T-helper 1 cell treated with Interleukin-12 subunit alpha and Interleukin-12 subunit beta and Interleukin-4 antibody, amounts not matched to agents 30 μg/mL and 1 μg/mL, for 36 hours (primary cell): Measurements from ENCODE around the gene TMEM178B.

Source experiments
- H3K27ac Mint-ChIP-seq: one replicate; pipeline ENCODE4 v1.8.0; 2021; ENCODE audit warnings: mild to moderate bottlenecking, mixed read lengths
- H3K27me3 Mint-ChIP-seq: one replicate; pipeline ENCODE4 v1.8.0; 2021; ENCODE audit warnings: low read depth, mixed read lengths
- H3K36me3 Mint-ChIP-seq: one replicate; pipeline ENCODE4 v1.8.0; 2021; ENCODE audit warnings: low read depth, mixed read lengths
- H3K4me1 Mint-ChIP-seq: one replicate; pipeline ENCODE4 v1.8.0; 2021; ENCODE audit warnings: low read depth, mixed read lengths
- H3K4me3 Mint-ChIP-seq: one replicate; pipeline ENCODE4 v1.8.0; 2021; ENCODE audit warnings: mild to moderate bottlenecking, moderate library complexity, mixed read lengths
- H3K9me3 Mint-ChIP-seq: one replicate; pipeline ENCODE4 v1.8.0; 2021; ENCODE audit warnings: mixed read lengths

Gene TMEM178B

DNA sequence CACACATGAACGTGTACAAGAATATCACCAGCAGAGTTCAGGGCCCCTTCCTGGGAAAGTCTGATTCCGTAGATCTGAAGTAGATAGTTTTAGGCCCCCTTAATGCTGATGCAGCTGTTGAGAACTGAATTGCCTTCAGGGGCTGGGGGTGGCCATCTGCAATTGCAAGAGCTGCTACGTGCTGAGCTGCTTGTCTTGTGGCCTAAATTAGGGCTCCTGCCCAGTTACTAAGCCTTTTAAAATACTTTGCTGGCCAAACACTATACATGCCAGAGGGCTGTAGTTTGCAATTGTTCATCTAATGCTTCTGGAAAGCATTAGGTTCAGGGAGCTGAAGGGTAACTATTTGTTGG is 71.7 kb downstream of the TMEM178B start:
- Mint-ChIP-seq H3K27ac (no peak overlapping the region), H3K9me3 (peaks cover 6% of the 10 kb centered on the region), H3K27me3 (peaks cover 4% of the 10 kb centered on the region), H3K36me3 (no peaks in the 10 kb centered on the region), H3K4me1 (no peaks in the 10 kb centered on the region), H3K4me3 (no peak overlapping the region)

DNA sequence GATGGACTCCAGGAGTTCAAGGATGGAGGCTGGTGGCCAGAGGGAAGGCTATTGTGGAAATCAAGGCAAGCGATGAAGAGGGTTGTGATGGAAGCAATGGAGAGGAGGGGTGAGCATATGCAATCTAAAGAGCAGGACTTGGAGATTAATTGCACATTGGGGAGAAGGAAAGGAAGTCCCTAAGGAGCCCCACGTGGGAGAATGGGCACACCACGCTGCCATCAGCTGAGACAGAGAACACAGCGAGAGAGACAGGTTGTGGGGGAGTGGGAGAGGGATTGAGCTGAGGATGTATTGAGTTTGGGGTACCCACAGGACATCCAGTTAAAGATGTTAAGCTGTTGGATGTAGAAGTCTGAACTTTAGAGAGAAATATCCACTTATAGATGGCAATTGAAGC is 73.6 kb downstream of the TMEM178B start:
- Mint-ChIP-seq H3K27ac (no peak overlapping the region), H3K36me3 (no peaks in the 10 kb centered on the region), H3K9me3 (no peaks in the 10 kb centered on the region), H3K4me1 (no peaks in the 10 kb centered on the region), H3K27me3 (peaks cover 4% of the 10 kb centered on the region), H3K4me3 (no peak overlapping the region)

DNA sequence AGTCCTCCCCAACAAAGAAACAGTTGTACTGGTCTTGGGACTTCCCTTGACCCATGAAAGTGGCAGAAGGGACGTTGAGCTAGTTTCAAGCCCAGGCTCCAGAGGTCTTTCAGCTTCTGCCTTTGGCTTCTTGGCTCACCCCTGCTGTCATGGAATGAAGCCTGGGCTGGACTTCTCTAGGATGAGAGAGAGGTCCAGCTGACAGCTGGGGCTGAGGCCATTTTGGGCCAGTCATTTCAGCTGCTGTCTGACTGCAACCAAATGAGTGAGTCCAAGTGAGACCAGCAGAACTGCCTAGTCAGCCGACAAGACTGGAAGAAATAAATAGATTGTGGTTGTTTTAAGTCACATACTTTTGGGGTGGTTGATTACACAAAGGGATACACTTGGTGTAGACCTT is 76.6 kb downstream of the TMEM178B start:
- H3K27ac Mint-ChIP-seq: no peak overlapping the region
- no peaks in the 10 kb centered on the region for H3K36me3 Mint-ChIP-seq
- H3K27me3 Mint-ChIP-seq: no peaks in the 10 kb centered on the region
- no peak overlapping the region for H3K4me3 Mint-ChIP-seq
- H3K4me1 Mint-ChIP-seq: no peaks in the 10 kb centered on the region
- H3K9me3 Mint-ChIP-seq: no peaks in the 10 kb centered on the region

DNA sequence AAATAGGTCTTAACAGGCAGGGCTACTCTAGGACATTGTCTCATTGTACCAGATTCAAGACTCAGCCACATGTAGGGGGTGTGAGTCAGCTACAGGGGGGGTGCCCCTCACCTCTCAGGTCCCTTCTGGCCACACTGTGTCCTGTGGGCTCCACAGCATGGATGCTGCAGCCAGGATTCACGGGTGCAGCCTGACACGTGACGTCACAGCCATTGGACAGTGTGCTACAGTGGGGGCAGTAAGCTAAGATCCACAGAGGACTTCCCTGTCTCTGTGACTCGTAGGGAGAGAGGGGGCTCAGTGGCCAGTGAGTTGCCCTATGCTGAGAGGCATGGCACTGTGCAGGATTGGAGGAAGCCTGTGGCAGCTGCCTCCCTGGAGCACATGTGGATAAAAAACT is 77.9 kb downstream of the TMEM178B start:
- Mint-ChIP-seq H3K27ac (no peak overlapping the region), H3K36me3 (no peaks in the 10 kb centered on the region), H3K9me3 (no peaks in the 10 kb centered on the region), H3K4me3 (no peak overlapping the region), H3K4me1 (no peaks in the 10 kb centered on the region), H3K27me3 (no peaks in the 10 kb centered on the region)

DNA sequence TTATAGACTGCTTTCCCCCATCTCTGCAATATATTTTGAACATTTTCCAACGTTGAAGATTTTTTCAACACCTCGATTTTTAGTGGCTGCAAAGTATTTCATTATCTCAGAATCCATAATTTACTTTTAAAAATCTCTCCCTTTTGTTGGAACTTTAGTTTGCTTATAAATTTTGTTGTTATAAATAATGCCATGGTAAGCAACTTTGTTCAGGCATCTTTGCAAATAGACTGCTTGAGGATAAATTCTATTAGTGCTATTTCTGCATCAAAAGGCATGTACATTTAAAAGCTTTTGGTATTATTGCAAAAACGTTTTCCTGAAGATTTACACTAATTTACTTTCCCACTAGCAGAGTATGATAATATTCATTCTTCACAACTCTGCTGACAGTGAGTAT is 79.4 kb downstream of the TMEM178B start:
- H3K9me3 Mint-ChIP-seq: no peaks in the 10 kb centered on the region
- H3K27me3 Mint-ChIP-seq: peaks cover 4% of the 10 kb centered on the region
- H3K36me3 Mint-ChIP-seq: no peaks in the 10 kb centered on the region
- H3K4me1 Mint-ChIP-seq: peaks cover 8% of the 10 kb centered on the region
- H3K4me3 Mint-ChIP-seq: no peak overlapping the region
- H3K27ac Mint-ChIP-seq: no peak overlapping the region

DNA sequence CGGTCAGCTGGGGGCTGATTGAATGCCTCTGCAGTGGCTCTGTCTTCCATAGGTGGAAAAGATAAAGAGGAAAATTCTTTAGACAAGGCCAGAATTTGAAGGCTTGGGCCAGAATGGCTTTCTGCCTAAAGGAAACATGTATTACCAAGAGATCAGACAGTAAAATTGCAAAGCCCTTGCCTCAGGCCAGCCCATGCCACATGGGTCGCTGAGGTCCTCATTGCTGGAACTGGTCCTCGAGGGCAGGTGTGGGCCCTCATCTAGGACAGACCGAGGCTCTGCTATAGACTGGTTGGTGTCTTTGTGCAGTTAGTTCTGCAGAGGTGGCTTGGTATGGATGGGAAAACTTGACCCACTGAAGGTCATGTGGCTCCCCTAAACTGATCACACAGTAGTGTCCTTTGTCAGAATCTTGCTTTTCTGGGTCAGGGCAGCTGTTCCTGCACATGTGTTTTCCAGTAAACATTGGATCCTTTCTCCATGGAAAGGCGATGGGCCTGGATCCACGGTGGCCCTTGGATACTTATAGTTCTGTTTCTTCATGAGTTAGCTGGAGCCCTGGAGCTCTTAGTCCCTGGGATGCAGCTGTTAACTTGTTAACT is 80.4 kb downstream of the TMEM178B start:
- peaks cover 4% of the 10 kb centered on the region for H3K27me3 Mint-ChIP-seq
- H3K4me1 Mint-ChIP-seq: peaks cover 8% of the 10 kb centered on the region
- no peak overlapping the region for H3K27ac Mint-ChIP-seq
- no peaks in the 10 kb centered on the region for H3K9me3 Mint-ChIP-seq
- H3K4me3 Mint-ChIP-seq: no peak overlapping the region
- H3K36me3 Mint-ChIP-seq: no peaks in the 10 kb centered on the region

DNA sequence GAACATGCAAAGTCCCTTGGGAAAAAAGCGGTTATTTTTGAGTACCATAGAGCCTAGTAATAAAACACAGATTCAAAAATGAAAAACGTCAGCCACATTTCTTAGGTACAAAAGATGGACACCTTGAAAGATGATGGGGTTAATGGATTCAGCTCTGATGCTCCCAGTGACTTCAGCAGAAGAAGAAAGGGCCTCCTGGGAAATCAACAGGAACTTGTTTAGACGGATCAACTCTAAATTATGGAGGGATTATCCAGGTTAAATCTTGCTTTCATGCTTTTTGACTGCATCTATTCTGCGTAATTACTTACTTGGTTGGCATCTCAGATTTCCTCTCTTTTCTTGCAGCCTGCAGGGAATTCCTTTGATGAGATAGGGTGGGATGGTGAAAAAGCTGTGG is 82.5 kb downstream of the TMEM178B start:
- Mint-ChIP-seq H3K4me1 (peaks cover 8% of the 10 kb centered on the region), H3K27me3 (peaks cover 4% of the 10 kb centered on the region), H3K9me3 (no peaks in the 10 kb centered on the region), H3K36me3 (no peaks in the 10 kb centered on the region), H3K27ac (no peak overlapping the region), H3K4me3 (no peak overlapping the region)

DNA sequence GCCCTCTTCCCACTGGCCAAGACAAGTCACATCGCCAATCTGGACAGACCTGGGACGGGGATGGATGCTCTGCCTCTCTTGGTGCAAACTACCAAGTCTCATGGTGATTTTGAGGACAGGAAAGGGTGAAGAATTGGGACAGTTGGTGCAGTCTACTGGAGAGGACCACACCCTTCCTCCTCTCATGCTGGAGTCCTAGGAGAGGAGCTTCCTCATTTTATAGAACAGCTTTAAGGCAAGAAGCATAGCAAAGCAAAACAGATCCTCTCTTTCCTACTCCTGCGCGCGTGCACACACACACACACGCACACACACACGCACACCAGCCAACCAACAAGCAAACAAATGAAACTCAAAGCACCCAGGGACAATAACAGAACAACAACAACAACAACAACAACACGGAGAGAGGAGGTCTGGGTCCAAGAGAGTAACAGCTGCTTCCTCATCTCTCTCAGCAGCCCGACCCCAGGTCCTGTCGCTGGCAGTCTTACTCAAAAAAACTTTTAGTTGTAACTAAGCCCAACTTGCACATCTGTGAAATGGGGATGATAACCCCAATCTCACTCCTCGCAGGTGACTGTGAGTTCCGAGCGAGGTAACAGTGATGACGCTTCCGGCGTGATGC is 83.4 kb downstream of the TMEM178B start:
- Mint-ChIP-seq H3K36me3 (no peaks in the 10 kb centered on the region), H3K4me1 (peaks cover 8% of the 10 kb centered on the region), H3K27ac (no peak overlapping the region), H3K9me3 (no peaks in the 10 kb centered on the region), H3K4me3 (no peak overlapping the region), H3K27me3 (peaks cover 4% of the 10 kb centered on the region)

DNA sequence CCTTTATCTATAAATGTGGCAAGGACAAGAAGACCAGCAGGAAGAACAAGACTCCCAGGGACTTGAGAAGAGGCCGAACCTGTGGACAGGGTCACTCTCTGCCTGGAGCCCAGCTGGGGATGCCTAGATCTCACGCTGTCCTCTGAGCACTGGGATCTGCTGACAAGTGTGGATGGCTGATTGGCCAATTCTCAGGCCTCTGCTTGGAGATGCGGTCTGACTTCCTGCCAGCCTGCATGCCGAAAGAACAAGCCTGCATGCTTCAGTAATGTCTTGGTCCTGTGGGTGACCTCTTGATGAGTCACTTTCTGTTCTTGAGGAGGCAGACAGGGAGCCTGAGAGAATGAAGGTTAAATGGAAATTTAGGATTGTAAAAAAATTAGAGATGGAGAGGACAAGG is 84.7 kb downstream of the TMEM178B start:
- H3K4me3 Mint-ChIP-seq: no peak overlapping the region
- H3K9me3 Mint-ChIP-seq: peaks cover 4% of the 10 kb centered on the region
- H3K27me3 Mint-ChIP-seq: peaks cover 4% of the 10 kb centered on the region
- peaks cover 8% of the 10 kb centered on the region for H3K4me1 Mint-ChIP-seq
- no peak overlapping the region for H3K27ac Mint-ChIP-seq
- no peaks in the 10 kb centered on the region for H3K36me3 Mint-ChIP-seq

DNA sequence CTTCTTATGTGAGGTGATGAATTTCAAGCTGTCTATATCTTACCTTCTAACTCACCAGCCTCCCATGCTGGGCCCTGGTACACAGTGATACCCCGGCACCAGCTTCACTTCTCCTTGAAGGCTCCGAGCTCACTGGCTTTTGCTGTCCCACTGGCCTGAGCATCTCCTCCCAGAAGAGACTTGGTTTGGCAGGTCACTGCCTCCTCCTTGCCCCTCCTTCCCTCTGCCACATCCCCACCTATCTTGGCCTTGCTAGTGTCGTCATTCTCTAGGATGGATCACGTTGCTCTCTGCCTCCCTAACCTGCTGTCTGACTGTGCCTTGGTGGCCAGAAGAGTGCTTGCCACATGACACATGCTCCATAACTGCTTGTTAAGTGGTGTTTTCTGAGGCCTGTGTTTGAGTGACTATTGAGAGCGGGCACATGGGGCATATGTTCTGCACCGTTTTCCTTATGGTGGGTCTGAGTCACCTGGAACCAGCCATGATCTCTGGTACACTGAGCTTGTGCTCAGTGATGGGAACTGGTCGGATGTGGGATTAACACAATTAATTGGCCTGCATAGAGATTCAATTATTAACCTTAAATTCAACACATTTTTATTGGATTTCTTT is 86.5 kb downstream of the TMEM178B start:
- peaks cover 4% of the 10 kb centered on the region for H3K27me3 Mint-ChIP-seq

DNA sequence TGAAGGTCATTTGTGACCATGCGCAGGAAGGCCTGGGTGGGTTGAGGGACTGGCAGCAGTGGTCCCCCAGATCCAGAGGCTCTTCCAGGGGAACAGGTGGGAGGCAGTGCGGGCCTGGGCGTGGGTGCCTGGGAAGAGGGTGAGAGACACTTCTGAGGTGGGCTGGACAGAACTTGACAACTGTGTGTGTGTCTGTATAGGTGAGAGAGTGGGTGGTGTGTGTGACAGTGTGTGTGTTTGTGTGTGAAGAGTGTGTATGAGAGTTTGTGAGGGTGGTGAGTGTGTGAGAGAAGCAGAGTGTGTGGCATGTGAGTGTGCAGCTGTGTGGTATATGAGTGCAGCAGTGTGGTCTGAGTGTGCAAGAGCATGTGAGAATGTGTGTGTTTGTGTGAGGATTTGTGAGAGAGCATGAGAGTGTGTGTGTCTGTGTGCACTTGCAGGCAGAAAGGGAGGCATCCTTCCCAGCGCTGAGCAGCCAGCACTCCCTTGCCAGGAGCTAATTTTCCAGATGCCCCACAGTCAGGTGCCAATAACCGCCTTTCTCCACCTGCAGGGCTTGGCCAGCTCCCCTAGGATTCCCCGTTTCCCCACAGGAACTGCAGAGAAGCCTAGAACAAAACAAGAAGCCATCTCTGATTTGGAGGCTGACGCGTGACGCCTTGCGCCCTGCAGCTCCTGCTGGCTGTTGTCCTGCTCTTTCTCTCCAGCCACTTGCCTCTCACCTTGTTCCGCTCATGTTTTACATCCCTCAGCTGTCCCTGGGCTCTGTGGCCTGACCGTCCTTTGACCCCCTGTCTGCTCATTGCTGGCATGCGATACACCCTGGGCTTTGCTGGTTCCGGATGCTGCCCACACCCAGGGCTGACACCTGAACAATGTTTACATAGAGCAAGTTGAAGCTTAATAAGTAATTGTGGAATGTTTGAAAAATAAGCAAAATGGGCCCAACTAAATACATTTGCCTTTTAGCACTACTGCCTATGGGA is 88.0 kb downstream of the TMEM178B start:
- H3K27me3 Mint-ChIP-seq: peaks cover 4% of the 10 kb centered on the region
- H3K36me3 Mint-ChIP-seq: no peaks in the 10 kb centered on the region
- no peak overlapping the region for H3K4me3 Mint-ChIP-seq
- H3K4me1 Mint-ChIP-seq: peaks cover 8% of the 10 kb centered on the region
- no peak overlapping the region for H3K27ac Mint-ChIP-seq
- peaks cover 4% of the 10 kb centered on the region for H3K9me3 Mint-ChIP-seq

More for the DNA sequence above, 86.5 kb downstream of the TMEM178B start:
- H3K36me3 Mint-ChIP-seq: no peaks in the 10 kb centered on the region
- H3K27ac Mint-ChIP-seq: no peak overlapping the region
- no peak overlapping the region for H3K4me3 Mint-ChIP-seq
- peaks cover 4% of the 10 kb centered on the region for H3K9me3 Mint-ChIP-seq
- H3K4me1 Mint-ChIP-seq: peaks cover 8% of the 10 kb centered on the region

DNA sequence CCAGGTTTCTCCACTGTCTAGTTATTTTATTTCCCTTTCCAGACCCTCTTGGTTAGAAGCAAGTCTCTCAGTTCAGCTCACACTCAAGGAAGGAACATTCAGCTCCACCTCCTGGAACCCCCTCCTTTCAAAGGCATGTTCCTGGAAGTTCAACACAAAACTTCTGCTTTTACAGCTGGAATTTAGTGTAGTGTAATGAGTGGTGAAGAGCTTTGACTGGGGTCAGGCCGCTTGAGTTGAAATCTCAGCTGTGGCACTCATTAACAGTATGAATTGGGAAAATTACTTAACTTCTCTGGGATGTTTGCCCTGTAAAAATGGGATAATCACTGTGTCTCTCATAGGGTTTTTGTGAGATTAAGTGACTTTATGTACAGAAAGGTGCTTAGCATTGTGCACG is 91.7 kb downstream of the TMEM178B start:
- no peaks in the 10 kb centered on the region for H3K4me1 Mint-ChIP-seq
- no peaks in the 10 kb centered on the region for H3K36me3 Mint-ChIP-seq
- no peak overlapping the region for H3K4me3 Mint-ChIP-seq
- no peaks in the 10 kb centered on the region for H3K27me3 Mint-ChIP-seq
- H3K27ac Mint-ChIP-seq: no peak overlapping the region
- H3K9me3 Mint-ChIP-seq: peaks cover 4% of the 10 kb centered on the region

DNA sequence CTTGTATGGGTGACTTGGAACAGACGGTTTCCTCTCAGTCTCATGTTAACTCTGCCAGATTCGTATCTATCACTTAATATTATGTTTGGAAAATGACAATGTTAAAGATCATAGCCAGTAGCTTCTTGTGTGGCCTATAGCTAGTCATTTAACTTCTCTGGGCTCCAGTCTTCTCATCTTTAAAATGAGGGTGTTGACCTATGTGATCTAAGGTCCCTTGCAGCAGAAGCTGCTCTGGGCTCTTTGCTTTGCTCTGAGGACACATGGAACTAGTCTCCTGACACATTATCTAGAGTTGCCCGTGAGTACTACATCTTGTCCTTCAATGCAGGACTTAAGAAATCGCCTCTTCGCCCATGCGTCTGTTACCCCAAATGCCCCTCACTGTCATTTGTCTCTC is 93.1 kb downstream of the TMEM178B start:
- Mint-ChIP-seq H3K4me1 (no peaks in the 10 kb centered on the region), H3K4me3 (no peak overlapping the region), H3K27me3 (no peaks in the 10 kb centered on the region), H3K36me3 (no peaks in the 10 kb centered on the region), H3K9me3 (peaks cover 4% of the 10 kb centered on the region), H3K27ac (no peak overlapping the region)

DNA sequence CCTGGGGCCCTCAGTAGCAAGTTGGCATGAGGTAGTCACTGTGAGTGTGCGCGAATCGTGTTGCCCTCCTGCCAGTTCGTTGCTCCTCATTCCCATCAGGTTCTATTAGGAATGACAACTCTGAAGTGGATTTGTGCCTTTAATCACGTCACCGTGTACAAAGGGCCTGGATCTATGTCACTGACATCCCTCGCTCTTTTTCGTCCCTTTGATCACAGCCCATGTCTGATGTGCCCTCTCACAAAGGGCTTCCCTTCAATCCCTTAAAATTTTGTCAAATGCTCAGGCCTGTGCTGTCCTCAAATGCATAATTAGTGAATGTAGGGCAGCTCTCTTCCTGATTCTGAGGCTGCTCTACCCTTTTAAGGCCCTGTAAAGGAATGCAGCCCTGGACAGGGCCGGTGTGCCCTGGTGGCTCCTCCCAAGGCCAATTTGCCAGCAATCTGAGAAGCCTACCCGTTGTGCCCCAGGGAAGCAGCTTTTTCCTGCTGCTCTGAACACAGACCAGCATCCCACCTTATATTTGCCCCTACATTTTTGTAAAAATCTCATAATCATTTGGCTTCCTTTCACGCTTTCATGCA is 93.6 kb downstream of the TMEM178B start:
- Mint-ChIP-seq H3K4me3 (no peak overlapping the region), H3K4me1 (no peaks in the 10 kb centered on the region), H3K36me3 (no peaks in the 10 kb centered on the region), H3K9me3 (peaks cover 4% of the 10 kb centered on the region), H3K27ac (no peak overlapping the region), H3K27me3 (no peaks in the 10 kb centered on the region)
